Esophagus muscularis mucosa (tissue), 4 donors: ENCODE data around the gene OPA3.

Experiments
- EP300 ChIP-seq: sonication (generic); formaldehyde crosslinking; IDR thresholded peaks from one replicate; pipeline ENCODE4 v1.6.1; 2017; ENCODE audit warnings: antibody characterized with exemption
- POLR2AphosphoS5 ChIP-seq, 2 donors: sonication (generic); formaldehyde crosslinking; IDR thresholded peaks; one replicate each; pipeline ENCODE4 v1.6.1; 2017; ENCODE audit warnings: antibody characterized with exemption in 2 of 2
- TF ChIP-seq, protein P1 (sequence below), 3 experiments: fragments of 200-600 bp in 2 of 3; fragments of 450-650 bp in 1 of 3; sonication (generic) in 2 of 3; IDR thresholded peaks; one replicate each; pipeline ENCODE4 v1.5.1; 2017 to 2019; ENCODE audit warnings: antibody characterized with exemption in 3 of 3, mild to moderate bottlenecking in 2 of 3, moderate library complexity in 1 of 3

DNA sequence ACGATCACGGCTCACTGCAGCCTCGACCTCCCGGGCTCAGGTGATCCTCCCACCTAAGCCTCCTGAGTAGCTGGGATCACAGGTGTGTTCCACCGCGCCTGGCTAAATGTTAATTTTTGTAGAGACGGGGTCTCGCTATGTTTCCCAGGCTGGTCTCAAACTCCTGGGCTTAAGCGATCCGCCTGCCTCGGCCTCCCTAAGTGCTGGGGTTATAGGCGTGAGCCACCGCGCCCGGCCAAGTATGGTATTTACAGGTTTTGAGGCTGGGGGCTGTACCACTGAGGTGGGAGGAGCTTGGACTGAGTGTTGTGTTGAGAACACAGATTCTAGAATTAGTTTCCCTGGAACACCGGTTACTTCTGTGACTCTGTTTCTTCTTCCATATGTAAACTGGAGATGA, 86.8 kb downstream of the OPA3 start:
- TF ChIP-seq, protein P1, sequence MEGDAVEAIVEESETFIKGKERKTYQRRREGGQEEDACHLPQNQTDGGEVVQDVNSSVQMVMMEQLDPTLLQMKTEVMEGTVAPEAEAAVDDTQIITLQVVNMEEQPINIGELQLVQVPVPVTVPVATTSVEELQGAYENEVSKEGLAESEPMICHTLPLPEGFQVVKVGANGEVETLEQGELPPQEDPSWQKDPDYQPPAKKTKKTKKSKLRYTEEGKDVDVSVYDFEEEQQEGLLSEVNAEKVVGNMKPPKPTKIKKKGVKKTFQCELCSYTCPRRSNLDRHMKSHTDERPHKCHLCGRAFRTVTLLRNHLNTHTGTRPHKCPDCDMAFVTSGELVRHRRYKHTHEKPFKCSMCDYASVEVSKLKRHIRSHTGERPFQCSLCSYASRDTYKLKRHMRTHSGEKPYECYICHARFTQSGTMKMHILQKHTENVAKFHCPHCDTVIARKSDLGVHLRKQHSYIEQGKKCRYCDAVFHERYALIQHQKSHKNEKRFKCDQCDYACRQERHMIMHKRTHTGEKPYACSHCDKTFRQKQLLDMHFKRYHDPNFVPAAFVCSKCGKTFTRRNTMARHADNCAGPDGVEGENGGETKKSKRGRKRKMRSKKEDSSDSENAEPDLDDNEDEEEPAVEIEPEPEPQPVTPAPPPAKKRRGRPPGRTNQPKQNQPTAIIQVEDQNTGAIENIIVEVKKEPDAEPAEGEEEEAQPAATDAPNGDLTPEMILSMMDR (IDR thresholded peaks at IDR 0.05): no peak
- TF ChIP-seq POLR2AphosphoS5 (IDR thresholded peaks at IDR 0.05) (no peak), EP300 (no peak)
